ENCODE results near the gene TYW5. TPM values are rescaled to one million over a fixed set of nuclear protein-coding genes. Genes with fewer than 3 reads are reported as not detected.
"Not testable (repeated sequence)": the region's sequence is repeated elsewhere in the genome, so short reads cannot be mapped to it uniquely, and the experiment has no call there.

The TYW5 gene
- total RNA-seq, 5 donors from 2014 or later (not counting 1 experiment from before 2014, with no cell fraction given) = 7.9 to 13.1 (median 9.4) TPM

GRCh38 chr2:199926806-199927205 lies 28.5 kb downstream of the TYW5 start:
- no peaks in the 10 kb centered on the region for H3K4me1 ChIP-seq (ENCODE audit: control insufficient read depth in 1 of 2, extremely low read depth in 1 of 2, insufficient read depth in 2 of 2, low read length in 2 of 2)
- Mint-ChIP-seq H3K36me3 (peaks cover 23% of the 10 kb centered on the region), H3K27me3 (no peaks in the 10 kb centered on the region), H3K4me3 (no peak overlapping the region), H3K4me1 (peaks cover 17 to 21% (median 17%) of the 10 kb centered on the region in 3 donors), H3K27ac (peak overlapping the region in 1 of 2 donors; percentile 22), H3K9me3 (no peaks in the 10 kb centered on the region)
- H3K9me3 ChIP-seq = no peaks in the 10 kb centered on the region
- H3K36me3 ChIP-seq (ENCODE audit: control insufficient read depth in 2 of 2, extremely low read depth in 1 of 2, insufficient read depth in 1 of 2, low read length in 1 of 2) = peaks cover 0 to 16% of the 10 kb centered on the region in 2 donors
- WGBS (ENCODE audit: insufficient coverage) = no CpG with 5 or more reads among the region's 1 CpG
- no peak overlapping the region for H3K4me3 ChIP-seq (ENCODE audit: control insufficient read depth in 1 of 2, extremely low read depth in 1 of 2, low read length in 1 of 2)
- no peak overlapping the region for H3K27ac ChIP-seq (ENCODE audit: low read length)
- ATAC-seq (replicated peaks in 1 of 4) = no peak
- ChIA-PET CTCF (interaction anchor here (0.6 to 0.8 kb wide), 2 partner anchors 18 kb away, joined by 3 read pairs; no protein-coding TSS in a partner anchor), POLR2A (no interaction called here)
- no peak for DNase-seq
- H3K27me3 ChIP-seq (replicated peaks in 1 of 2; ENCODE audit: control insufficient read depth in 2 of 2, extremely low read depth in 1 of 2, insufficient read depth in 2 of 2, low read length in 1 of 2) = no peaks in the 10 kb centered on the region

GRCh38 chr2:199923924-199924323 lies 31.4 kb downstream of the TYW5 start:
- peaks cover 17 to 27% (median 25%) of the 10 kb centered on the region in 3 donors for H3K4me1 Mint-ChIP-seq
- Histone ChIP-seq H3K9me3 (no peaks in the 10 kb centered on the region), H3K4me3 (ENCODE audit: control insufficient read depth in 1 of 2, extremely low read depth in 1 of 2, low read length in 1 of 2) (no peak overlapping the region), H3K27ac (ENCODE audit: low read length) (no peak overlapping the region), H3K4me1 (ENCODE audit: control insufficient read depth in 1 of 2, extremely low read depth in 1 of 2, insufficient read depth in 2 of 2, low read length in 2 of 2) (no peaks in the 10 kb centered on the region), H3K36me3 (ENCODE audit: control insufficient read depth in 2 of 2, extremely low read depth in 1 of 2, insufficient read depth in 1 of 2, low read length in 1 of 2) (peaks cover 0 to 10% of the 10 kb centered on the region in 2 donors), H3K27me3 (replicated peaks in 1 of 2; ENCODE audit: control insufficient read depth in 2 of 2, extremely low read depth in 1 of 2, insufficient read depth in 2 of 2, low read length in 1 of 2) (no peaks in the 10 kb centered on the region)
- H3K4me3 Mint-ChIP-seq = no peak overlapping the region
- H3K27me3 Mint-ChIP-seq = no peaks in the 10 kb centered on the region
- ChIA-PET POLR2A (no interaction called here), CTCF (no interaction called here)
- H3K36me3 Mint-ChIP-seq = peaks cover 23% of the 10 kb centered on the region
- DNase-seq (no peak), ATAC-seq (replicated peaks in 1 of 4) (no peak)
- 80% methylated on average over 1 of the region's 2 CpGs for WGBS (ENCODE audit: insufficient coverage)
- H3K27ac Mint-ChIP-seq = peak overlapping the region in 1 of 2 donors; percentile 39
- no peaks in the 10 kb centered on the region for H3K9me3 Mint-ChIP-seq

- WGBS (ENCODE audit: insufficient coverage) = 94% methylated on average over 2 of the region's 5 CpGs
- DNase-seq = no peak
- POLR2A ChIA-PET = no interaction called here
Measured at GRCh38 chr2:199922856-199923255, 32.4 kb downstream of the TYW5 start.

GRCh38 chr2:199916980-199917379 lies 38.3 kb downstream of the TYW5 start:
- Histone ChIP-seq H3K36me3 (ENCODE audit: control insufficient read depth in 2 of 2, extremely low read depth in 1 of 2, insufficient read depth in 1 of 2, low read length in 1 of 2) (peaks cover 0 to 18% of the 10 kb centered on the region in 2 donors), H3K27me3 (replicated peaks in 1 of 2; ENCODE audit: control insufficient read depth in 2 of 2, extremely low read depth in 1 of 2, insufficient read depth in 2 of 2, low read length in 1 of 2) (no peaks in the 10 kb centered on the region), H3K9me3 (no peaks in the 10 kb centered on the region), H3K4me1 (ENCODE audit: control insufficient read depth in 1 of 2, extremely low read depth in 1 of 2, insufficient read depth in 2 of 2, low read length in 2 of 2) (peaks cover 6 to 9% of the 10 kb centered on the region in 2 experiments), H3K27ac (ENCODE audit: low read length) (no peak overlapping the region), H3K4me3 (ENCODE audit: control insufficient read depth in 1 of 2, extremely low read depth in 1 of 2, low read length in 1 of 2) (no peak overlapping the region)
- ChIA-PET CTCF (no interaction called here), POLR2A (no interaction called here)
- ATAC-seq (replicated peaks in 1 of 4) (no peak), DNase-seq (no peak)
- Mint-ChIP-seq H3K9me3 (peaks cover 0 to 4% (median 0%) of the 10 kb centered on the region in 3 donors), H3K36me3 (peaks cover 34% of the 10 kb centered on the region), H3K4me3 (no peak overlapping the region), H3K27ac (no peak overlapping the region), H3K4me1 (peaks cover 23 to 45% (median 38%) of the 10 kb centered on the region in 3 donors), H3K27me3 (no peaks in the 10 kb centered on the region)
- WGBS (ENCODE audit: insufficient coverage) = 79% methylated on average over 3 of the region's 4 CpGs

More at GRCh38 chr2:199922856-199923255, 32.4 kb downstream of the TYW5 start:
- CTCF ChIA-PET = no interaction called here
- H3K27me3 ChIP-seq (replicated peaks in 1 of 2; ENCODE audit: control insufficient read depth in 2 of 2, extremely low read depth in 1 of 2, insufficient read depth in 2 of 2, low read length in 1 of 2) = no peaks in the 10 kb centered on the region
- no peaks in the 10 kb centered on the region for H3K4me1 ChIP-seq (ENCODE audit: control insufficient read depth in 1 of 2, extremely low read depth in 1 of 2, insufficient read depth in 2 of 2, low read length in 2 of 2)
- H3K27ac ChIP-seq (ENCODE audit: low read length) = no peak overlapping the region
- no peaks in the 10 kb centered on the region for H3K9me3 ChIP-seq
- Mint-ChIP-seq H3K27me3 (no peaks in the 10 kb centered on the region), H3K27ac (no peak overlapping the region), H3K4me1 (peaks cover 17 to 31% (median 28%) of the 10 kb centered on the region in 3 donors), H3K9me3 (no peaks in the 10 kb centered on the region), H3K4me3 (no peak overlapping the region), H3K36me3 (peaks cover 29% of the 10 kb centered on the region)
- H3K4me3 ChIP-seq (ENCODE audit: control insufficient read depth in 1 of 2, extremely low read depth in 1 of 2, low read length in 1 of 2) = no peak overlapping the region
- ATAC-seq (replicated peaks in 1 of 4) = no peak
- peaks cover 0 to 11% of the 10 kb centered on the region in 2 donors for H3K36me3 ChIP-seq (ENCODE audit: control insufficient read depth in 2 of 2, extremely low read depth in 1 of 2, insufficient read depth in 1 of 2, low read length in 1 of 2)

GRCh38 chr2:199914372-199914958 lies 40.8 kb downstream of the TYW5 start:
- ATAC-seq (replicated peaks in 1 of 4) = no peak
- H3K27ac Mint-ChIP-seq = peak overlapping the region in 1 of 2 donors; percentile 12
- ChIA-PET POLR2A (interaction anchor here in 1 of 2 donors (0.6 kb wide), 1 partner anchor 15 kb away, joined by 3 read pairs; no protein-coding TSS in a partner anchor), CTCF (interaction anchor here in 1 of 2 donors (0.6 kb wide), 1 partner anchor 1597 kb away, joined by 3 read pairs; no protein-coding TSS in a partner anchor)
- no peaks in the 10 kb centered on the region for H3K27me3 Mint-ChIP-seq
- Histone ChIP-seq H3K27ac (ENCODE audit: low read length) (no peak overlapping the region), H3K4me3 (ENCODE audit: control insufficient read depth in 1 of 2, extremely low read depth in 1 of 2, low read length in 1 of 2) (no peak overlapping the region), H3K36me3 (ENCODE audit: control insufficient read depth in 2 of 2, extremely low read depth in 1 of 2, insufficient read depth in 1 of 2, low read length in 1 of 2) (peaks cover 0 to 17% of the 10 kb centered on the region in 2 donors), H3K4me1 (ENCODE audit: control insufficient read depth in 1 of 2, extremely low read depth in 1 of 2, insufficient read depth in 2 of 2, low read length in 2 of 2) (peaks cover 11 to 13% of the 10 kb centered on the region in 2 experiments), H3K9me3 (no peaks in the 10 kb centered on the region), H3K27me3 (replicated peaks in 1 of 2; ENCODE audit: control insufficient read depth in 2 of 2, extremely low read depth in 1 of 2, insufficient read depth in 2 of 2, low read length in 1 of 2) (no peaks in the 10 kb centered on the region)
- H3K9me3 Mint-ChIP-seq = peaks cover 0 to 4% (median 0%) of the 10 kb centered on the region in 3 donors
- peaks cover 37 to 47% (median 42%) of the 10 kb centered on the region in 3 donors for H3K4me1 Mint-ChIP-seq
- H3K36me3 Mint-ChIP-seq = peaks cover 31% of the 10 kb centered on the region
- 69% methylated on average over 1 of the region's 2 CpGs for WGBS (ENCODE audit: insufficient coverage)
- peak overlapping the region in 1 of 3 donors; percentile 2 for H3K4me3 Mint-ChIP-seq
- DNase-seq = no peak

GRCh38 chr2:199912553-199913114 lies 42.7 kb downstream of the TYW5 start:
- Mint-ChIP-seq H3K4me1 (peaks cover 37 to 42% (median 38%) of the 10 kb centered on the region in 3 donors), H3K4me3 (peak overlapping the region; percentile 90 to 99 (median 93)), H3K27ac (peak overlapping the region in 1 of 2 donors; percentile 28), H3K36me3 (peaks cover 19% of the 10 kb centered on the region)
- H3K27me3 Mint-ChIP-seq; H3K36me3 ChIP-seq (ENCODE audit: control insufficient read depth in 2 of 2, extremely low read depth in 1 of 2, insufficient read depth in 1 of 2, low read length in 1 of 2); H3K27ac ChIP-seq (ENCODE audit: low read length); H3K27me3 ChIP-seq (replicated peaks in 1 of 2; ENCODE audit: control insufficient read depth in 2 of 2, extremely low read depth in 1 of 2, insufficient read depth in 2 of 2, low read length in 1 of 2); DNase-seq; ATAC-seq (replicated peaks in 1 of 4); H3K9me3 Mint-ChIP-seq; H3K9me3 ChIP-seq: not testable (repeated sequence)
- POLR2A ChIA-PET = interaction anchor here in 1 of 2 donors (0.7 kb wide), 1 partner anchor 22 kb away, joined by 4 read pairs; no protein-coding TSS in a partner anchor
- Histone ChIP-seq H3K4me1 (ENCODE audit: control insufficient read depth in 1 of 2, extremely low read depth in 1 of 2, insufficient read depth in 2 of 2, low read length in 2 of 2) (peaks cover 11 to 13% of the 10 kb centered on the region in 2 experiments), H3K4me3 (ENCODE audit: control insufficient read depth in 1 of 2, extremely low read depth in 1 of 2, low read length in 1 of 2) (peak overlapping the region in 1 of 2 donors; percentile 87)
- CTCF ChIA-PET = interaction anchor here in 1 of 2 donors (1.1 kb wide), 1 partner anchor 1270 kb away, joined by 3 read pairs; the partner anchor contains the start of gene CASP10
- 87% methylated on average over 7 of the region's 12 CpGs for WGBS (ENCODE audit: insufficient coverage)

All from T-cell (primary cell).